Measurements from ENCODE around the gene SERPINB1.

DNA sequence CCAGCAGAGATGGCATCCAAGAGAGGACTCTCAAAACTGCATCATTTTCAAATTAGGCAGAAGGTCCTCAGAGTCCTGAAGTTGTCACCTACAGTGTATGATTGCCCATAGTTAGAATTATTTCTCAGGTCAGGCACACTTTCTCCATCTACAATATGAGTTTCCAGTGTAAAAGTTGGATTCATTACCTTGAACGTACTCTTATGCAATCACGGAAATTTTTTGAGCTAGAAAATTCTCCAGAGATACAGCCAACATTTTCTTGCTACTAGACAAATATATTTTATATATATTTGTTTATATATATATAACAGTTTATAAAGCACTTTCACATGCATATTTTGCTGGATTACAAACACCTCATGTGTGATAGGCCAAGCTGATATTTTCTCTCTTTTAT lies 29.4 kb upstream of the SERPINB1 start:
- TF ChIP-seq, protein P1, sequence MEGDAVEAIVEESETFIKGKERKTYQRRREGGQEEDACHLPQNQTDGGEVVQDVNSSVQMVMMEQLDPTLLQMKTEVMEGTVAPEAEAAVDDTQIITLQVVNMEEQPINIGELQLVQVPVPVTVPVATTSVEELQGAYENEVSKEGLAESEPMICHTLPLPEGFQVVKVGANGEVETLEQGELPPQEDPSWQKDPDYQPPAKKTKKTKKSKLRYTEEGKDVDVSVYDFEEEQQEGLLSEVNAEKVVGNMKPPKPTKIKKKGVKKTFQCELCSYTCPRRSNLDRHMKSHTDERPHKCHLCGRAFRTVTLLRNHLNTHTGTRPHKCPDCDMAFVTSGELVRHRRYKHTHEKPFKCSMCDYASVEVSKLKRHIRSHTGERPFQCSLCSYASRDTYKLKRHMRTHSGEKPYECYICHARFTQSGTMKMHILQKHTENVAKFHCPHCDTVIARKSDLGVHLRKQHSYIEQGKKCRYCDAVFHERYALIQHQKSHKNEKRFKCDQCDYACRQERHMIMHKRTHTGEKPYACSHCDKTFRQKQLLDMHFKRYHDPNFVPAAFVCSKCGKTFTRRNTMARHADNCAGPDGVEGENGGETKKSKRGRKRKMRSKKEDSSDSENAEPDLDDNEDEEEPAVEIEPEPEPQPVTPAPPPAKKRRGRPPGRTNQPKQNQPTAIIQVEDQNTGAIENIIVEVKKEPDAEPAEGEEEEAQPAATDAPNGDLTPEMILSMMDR (conservative IDR thresholded peaks at IDR 0.05; ENCODE audit: low read length), result no peak
- no peak for TF ChIP-seq EZH2phosphoT487 (IDR thresholded peaks at IDR 0.05; ENCODE audit: borderline replicate concordance, low read depth, low read length)
